HepG2 (cell line): Measurements from ENCODE around the gene ALK. TPM values are rescaled to one million over a fixed set of nuclear protein-coding genes. Genes with fewer than 3 reads are reported as not detected.

Experiments used
- ATAC-seq: fragments of 200-7000 bp; cut with Tn5 transposase; 3 replicates; pipeline ENCODE4 v1.9.1; 2020; ENCODE audit warnings: mild to moderate bottlenecking, moderate library complexity
- BruUV-seq: library from RNA; stranded (reverse); fragments of 400-500 nt; replicated peaks from 2 replicates; lab custom pipeline; 2021; lab: Mats Ljungman, UMichigan
- CTCF ChIA-PET: fragments of 300-600 bp; formaldehyde crosslinking; extraction: SDS; loops from one replicate; lab custom pipeline; 2021; ENCODE audit warnings: low total read pairs, inconsistent platforms, low intra/inter-chr PET ratio; lab: Yijun Ruan, JAX
- POLR2A ChIA-PET: fragments of 350-600 bp; sonication (Branson Sonifier 250); formaldehyde crosslinking; loops from one replicate; lab custom pipeline; 2020; ENCODE audit warnings: antibody characterized with exemption, inconsistent platforms; lab: Yijun Ruan, JAX
- DNase-seq: peaks from one replicate; pipeline ENCODE4 v3.0.0-alpha.2; 2015; ENCODE audit warnings: low spot score
- FAIRE-seq: peaks from 3 replicates; lab custom pipeline; 2011; peaks lifted over from hg19 to GRCh38; lab: Jason Lieb, UNC
- H2AFZ ChIP-seq: one replicate; pipeline ENCODE4 v1.6.1; 2011; ENCODE audit warnings: low read length, inconsistent platforms
- H3K27ac ChIP-seq: fragments of 300-600 bp; 3 replicates; pipeline ENCODE4 v1.8.0; 2011; ENCODE audit warnings: mixed run types, mild to moderate bottlenecking, mixed read lengths, low read length, inconsistent platforms; ENCODE audit not compliant: insufficient read depth; ENCODE audit errors: extremely low read length
- H3K27me3 ChIP-seq, 2 experiments: fragments of 200-600 bp in 1 of 2; 2 replicates in 1 of 2; 3 replicates in 1 of 2; pipeline versions ENCODE4 v1.6.0 to v1.8.0; 2011; ENCODE audit warnings: low read length in 2 of 2, mild to moderate bottlenecking in 2 of 2, moderate library complexity in 2 of 2, inconsistent platforms in 1 of 2; ENCODE audit not compliant: insufficient read depth in 2 of 2, control insufficient read depth in 1 of 2
- H3K36me3 ChIP-seq, 2 experiments: fragments of 200-600 bp in 1 of 2; replicated peaks in 1 of 2; 2 replicates in 1 of 2; 3 replicates in 1 of 2; pipeline versions ENCODE4 v1.5.1 to v1.8.0; 2011; ENCODE audit warnings: low read length in 2 of 2, inconsistent platforms in 1 of 2; ENCODE audit not compliant: insufficient read depth in 2 of 2, control insufficient read depth in 1 of 2
- H3K4me1 ChIP-seq: 2 replicates; pipeline ENCODE4 v1.5.1; 2012; ENCODE audit warnings: low read length, inconsistent platforms; ENCODE audit not compliant: insufficient read depth
- H3K4me2 ChIP-seq: 2 replicates; pipeline ENCODE4 v1.6.0; 2011; ENCODE audit warnings: low read depth, low read length, inconsistent platforms
- H3K4me3 ChIP-seq, 3 experiments: fragments of 200-600 bp in 1 of 3; sonication (generic), shearing (Covaris generic) in 1 of 3; replicated peaks in 1 of 3; 2 replicates each; pipeline ENCODE4 v1.5.1; 2011 to 2016; ENCODE audit warnings: low read length in 3 of 3, inconsistent platforms in 2 of 3, low read depth in 2 of 3, mild to moderate bottlenecking in 2 of 3, control low read depth in 1 of 3, mixed read lengths in 1 of 3; ENCODE audit not compliant: insufficient read depth in 1 of 3
- H3K79me2 ChIP-seq: one replicate; pipeline ENCODE4 v1.6.1; 2011; ENCODE audit warnings: low read length, inconsistent platforms; ENCODE audit not compliant: insufficient read depth
- H3K9ac ChIP-seq: 2 replicates; pipeline ENCODE4 v1.6.0; 2011; ENCODE audit warnings: mild to moderate bottlenecking, low read depth, low read length, inconsistent platforms; ENCODE audit not compliant: insufficient read depth
- H3K9me3 ChIP-seq: 2 replicates; pipeline ENCODE4 v1.5.1; 2012; ENCODE audit warnings: mild to moderate bottlenecking, low read length
- H4K20me1 ChIP-seq: 2 replicates; pipeline ENCODE4 v1.6.0; 2011; ENCODE audit warnings: inconsistent platforms, mild to moderate bottlenecking, low read length, moderate library complexity; ENCODE audit not compliant: insufficient read depth
- AGO1 ChIP-seq: fragments of 200-400 bp; formaldehyde crosslinking; IDR thresholded peaks from 2 replicates; pipeline ENCODE4 v1.6.1; 2017; ENCODE audit warnings: mild to moderate bottlenecking, low read depth, low read length, moderate library complexity; ENCODE audit not compliant: poor library complexity, severe bottlenecking
- CCDC6 ChIP-seq: sonication (generic); formaldehyde crosslinking; IDR thresholded peaks from 2 replicates; pipeline ENCODE4 v1.8.1; 2022; ENCODE audit warnings: mild to moderate bottlenecking, missing genetic modification reagents, moderate library complexity
- FOXA1 ChIP-seq, 2 experiments: fragments of 450-650 bp in 1 of 2; sonication (generic) in 1 of 2; formaldehyde crosslinking in 1 of 2; IDR thresholded peaks; 2 replicates each; pipeline versions ENCODE4 v1.4.0 to v1.6.1; 2016 to 2020; ENCODE audit warnings: missing genetic modification reagents in 1 of 2
- MXD4 ChIP-seq: IDR thresholded peaks from 2 replicates; pipeline ENCODE4 v1.6.1; 2016; ENCODE audit warnings: mild to moderate bottlenecking, missing biosample characterization, missing genetic modification reagents
- RORA ChIP-seq: sonication (generic); formaldehyde crosslinking; IDR thresholded peaks from 2 replicates; pipeline ENCODE4 v1.5.0; 2020; ENCODE audit warnings: mild to moderate bottlenecking, missing genetic modification reagents, moderate library complexity
- RXRB ChIP-seq: IDR thresholded peaks from 2 replicates; pipeline ENCODE4 v1.6.1; 2016; ENCODE audit warnings: borderline replicate concordance, missing genetic modification reagents, missing compliant biosample characterization
- TAF15 ChIP-seq: fragments of 200-400 bp; formaldehyde crosslinking; IDR thresholded peaks from one replicate; pipeline ENCODE4 v1.6.1; 2018; ENCODE audit warnings: mild to moderate bottlenecking, low read depth, low read length; ENCODE audit not compliant: poor library complexity, severe bottlenecking
- TMF1 ChIP-seq: sonication (generic); formaldehyde crosslinking; IDR thresholded peaks from 2 replicates; pipeline ENCODE4 v1.8.1; 2022; ENCODE audit warnings: low read depth, missing genetic modification reagents
- ZNF253 ChIP-seq: sonication (generic); formaldehyde crosslinking; IDR thresholded peaks from 2 replicates; pipeline ENCODE4 v1.8.0; 2022; ENCODE audit warnings: mild to moderate bottlenecking, missing genetic modification reagents, borderline replicate concordance
- ZNF276 ChIP-seq: sonication (generic); formaldehyde crosslinking; IDR thresholded peaks from 2 replicates; pipeline ENCODE4 v1.4.0; 2020; ENCODE audit warnings: mild to moderate bottlenecking, low read depth, missing genetic modification reagents
- ZNF713 ChIP-seq: sonication (generic); formaldehyde crosslinking; IDR thresholded peaks from 2 replicates; pipeline ENCODE4 v1.4.0; 2020; ENCODE audit warnings: mild to moderate bottlenecking, missing genetic modification reagents
- WGBS: methylation state at CpG from one replicate; pipeline ENCODE4 v1.1.6; 2017; ENCODE audit warnings: low lambda C conversion rate; 5-methylcytosine and 5-hydroxymethylcytosine counted together
- in situ Hi-C: cut with HindIII; loops from 2 replicates; pipeline ENCODE4 v1.10.0; 2017; ENCODE audit warnings: low pct_unique_long_range_greater_than_20kb; ENCODE audit not compliant: extremely low pct_ligation_motif_present
- intact Hi-C: fragments of 100-400 bp; cut with micrococcal nuclease; formaldehyde crosslinking; loops from one replicate; pipeline ENCODE4 v1.10.0; 2022; ENCODE audit not compliant: unreplicated experiment
- polyA plus RNA-seq, 8 experiments: library from polyadenylated mRNA; depleted of rRNA in 3 of 8; stranded (reverse) in 7 of 8; unstranded in 1 of 8; fragments of >200 nt; fragmentation: Illumina TruSeq in 4 of 8; extraction: Trizol in 4 of 8; gene quantifications; 2 replicates each; pipeline versions ENCODE4 v1.2.1 to v1.2.3, GENCODE V29; 2011 to 2016; ENCODE audit warnings: low read depth in 4 of 8, missing spikeins in 1 of 8, mixed read lengths in 1 of 8; ENCODE audit not compliant: insufficient read depth in 1 of 8
- total RNA-seq, 5 experiments: library from RNA; depleted of rRNA; stranded (reverse); fragments of >200 nt; fragmentation: Illumina TruSeq; extraction: Trizol; gene quantifications; 2 replicates each; pipeline ENCODE4 v1.2.3, GENCODE V29; 2016; ENCODE audit warnings: low read depth in 1 of 5
- TF ChIP-seq, protein P1 (sequence below): sonication (generic); formaldehyde crosslinking; IDR thresholded peaks from 2 replicates; pipeline ENCODE4 v1.5.0; 2020; ENCODE audit warnings: mild to moderate bottlenecking, missing genetic modification reagents, borderline replicate concordance
- TF ChIP-seq, protein P2 (sequence below): sonication (generic); formaldehyde crosslinking; IDR thresholded peaks from 2 replicates; pipeline ENCODE4 v1.4.0; 2020; ENCODE audit warnings: mild to moderate bottlenecking, missing genetic modification reagents

Gene ALK
- total and polyA plus RNA-seq, 2 of the 13 experiments (the other 11 are each of a cell fraction or from before 2014, with no cell fraction given) = not detected

DNA sequence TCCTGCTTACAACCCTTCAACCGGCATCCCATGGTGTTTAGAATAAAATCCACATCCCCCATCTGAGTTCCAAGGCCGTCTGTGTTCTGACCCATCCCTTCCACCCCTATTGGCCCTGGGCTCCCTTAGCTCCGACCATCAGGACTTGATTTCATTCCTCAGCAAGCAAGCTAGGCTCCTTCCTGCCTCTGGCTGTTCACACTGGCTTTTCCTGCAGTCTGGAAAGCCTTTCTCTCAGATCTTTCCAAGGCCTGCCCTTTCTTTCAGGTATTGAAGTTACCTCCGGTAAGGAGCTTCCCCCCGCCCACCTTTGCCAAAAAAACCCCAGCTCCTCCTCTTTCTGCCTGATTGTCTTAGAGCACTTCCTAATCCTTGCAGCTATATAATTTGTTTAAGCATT is 719.4 kb downstream of the ALK start:
- no peaks in the 10 kb centered on the region for H4K20me1 ChIP-seq
- DNase-seq (no peak), ATAC-seq (no peak), FAIRE-seq (no peak)
- H2AFZ ChIP-seq = no peak overlapping the region
- ChIA-PET POLR2A (no interaction called here), CTCF (no interaction called here)
- no peak overlapping the region for H3K4me2 ChIP-seq
- peaks cover 0 to 28% of the 10 kb centered on the region in 2 experiments; a peak in 3 of 5 replicates for H3K27me3 ChIP-seq
- H3K9me3 ChIP-seq = no peaks in the 10 kb centered on the region
- H3K9ac ChIP-seq = no peak overlapping the region
- no peaks in the 10 kb centered on the region for H3K36me3 ChIP-seq
- no TSS peak for BruUV-seq
- intact Hi-C loops (no loop called here), in situ Hi-C loops (loop anchor here (10.0 kb wide), 1 partner anchor 377 kb away; no protein-coding TSS in a partner anchor)
- H3K79me2 ChIP-seq = no peaks in the 10 kb centered on the region
- 6% methylated on average over 5 of the region's 5 CpGs for WGBS
- H3K27ac ChIP-seq = no peak overlapping the region
- H3K4me1 ChIP-seq = no peaks in the 10 kb centered on the region
- no peak overlapping the region for H3K4me3 ChIP-seq
- TF ChIP-seq ZNF253 (CRISPR knock-in tag) (no peak), AGO1 (no peak), ZNF276 (CRISPR knock-in tag) (no peak), RXRB (CRISPR knock-in tag) (no peak), ZNF713 (CRISPR knock-in tag) (no peak), RORA (CRISPR knock-in tag) (no peak), FOXA1 (IDR thresholded peaks at IDR 0.05) (no peak), FOXA1 (CRISPR knock-in tag; IDR thresholded peaks at IDR 0.05) (no peak), TMF1 (no peak), MXD4 (CRISPR knock-in tag) (no peak), TAF15 (no peak), CCDC6 (CRISPR knock-in tag) (no peak)
- TF ChIP-seq, protein P1, sequence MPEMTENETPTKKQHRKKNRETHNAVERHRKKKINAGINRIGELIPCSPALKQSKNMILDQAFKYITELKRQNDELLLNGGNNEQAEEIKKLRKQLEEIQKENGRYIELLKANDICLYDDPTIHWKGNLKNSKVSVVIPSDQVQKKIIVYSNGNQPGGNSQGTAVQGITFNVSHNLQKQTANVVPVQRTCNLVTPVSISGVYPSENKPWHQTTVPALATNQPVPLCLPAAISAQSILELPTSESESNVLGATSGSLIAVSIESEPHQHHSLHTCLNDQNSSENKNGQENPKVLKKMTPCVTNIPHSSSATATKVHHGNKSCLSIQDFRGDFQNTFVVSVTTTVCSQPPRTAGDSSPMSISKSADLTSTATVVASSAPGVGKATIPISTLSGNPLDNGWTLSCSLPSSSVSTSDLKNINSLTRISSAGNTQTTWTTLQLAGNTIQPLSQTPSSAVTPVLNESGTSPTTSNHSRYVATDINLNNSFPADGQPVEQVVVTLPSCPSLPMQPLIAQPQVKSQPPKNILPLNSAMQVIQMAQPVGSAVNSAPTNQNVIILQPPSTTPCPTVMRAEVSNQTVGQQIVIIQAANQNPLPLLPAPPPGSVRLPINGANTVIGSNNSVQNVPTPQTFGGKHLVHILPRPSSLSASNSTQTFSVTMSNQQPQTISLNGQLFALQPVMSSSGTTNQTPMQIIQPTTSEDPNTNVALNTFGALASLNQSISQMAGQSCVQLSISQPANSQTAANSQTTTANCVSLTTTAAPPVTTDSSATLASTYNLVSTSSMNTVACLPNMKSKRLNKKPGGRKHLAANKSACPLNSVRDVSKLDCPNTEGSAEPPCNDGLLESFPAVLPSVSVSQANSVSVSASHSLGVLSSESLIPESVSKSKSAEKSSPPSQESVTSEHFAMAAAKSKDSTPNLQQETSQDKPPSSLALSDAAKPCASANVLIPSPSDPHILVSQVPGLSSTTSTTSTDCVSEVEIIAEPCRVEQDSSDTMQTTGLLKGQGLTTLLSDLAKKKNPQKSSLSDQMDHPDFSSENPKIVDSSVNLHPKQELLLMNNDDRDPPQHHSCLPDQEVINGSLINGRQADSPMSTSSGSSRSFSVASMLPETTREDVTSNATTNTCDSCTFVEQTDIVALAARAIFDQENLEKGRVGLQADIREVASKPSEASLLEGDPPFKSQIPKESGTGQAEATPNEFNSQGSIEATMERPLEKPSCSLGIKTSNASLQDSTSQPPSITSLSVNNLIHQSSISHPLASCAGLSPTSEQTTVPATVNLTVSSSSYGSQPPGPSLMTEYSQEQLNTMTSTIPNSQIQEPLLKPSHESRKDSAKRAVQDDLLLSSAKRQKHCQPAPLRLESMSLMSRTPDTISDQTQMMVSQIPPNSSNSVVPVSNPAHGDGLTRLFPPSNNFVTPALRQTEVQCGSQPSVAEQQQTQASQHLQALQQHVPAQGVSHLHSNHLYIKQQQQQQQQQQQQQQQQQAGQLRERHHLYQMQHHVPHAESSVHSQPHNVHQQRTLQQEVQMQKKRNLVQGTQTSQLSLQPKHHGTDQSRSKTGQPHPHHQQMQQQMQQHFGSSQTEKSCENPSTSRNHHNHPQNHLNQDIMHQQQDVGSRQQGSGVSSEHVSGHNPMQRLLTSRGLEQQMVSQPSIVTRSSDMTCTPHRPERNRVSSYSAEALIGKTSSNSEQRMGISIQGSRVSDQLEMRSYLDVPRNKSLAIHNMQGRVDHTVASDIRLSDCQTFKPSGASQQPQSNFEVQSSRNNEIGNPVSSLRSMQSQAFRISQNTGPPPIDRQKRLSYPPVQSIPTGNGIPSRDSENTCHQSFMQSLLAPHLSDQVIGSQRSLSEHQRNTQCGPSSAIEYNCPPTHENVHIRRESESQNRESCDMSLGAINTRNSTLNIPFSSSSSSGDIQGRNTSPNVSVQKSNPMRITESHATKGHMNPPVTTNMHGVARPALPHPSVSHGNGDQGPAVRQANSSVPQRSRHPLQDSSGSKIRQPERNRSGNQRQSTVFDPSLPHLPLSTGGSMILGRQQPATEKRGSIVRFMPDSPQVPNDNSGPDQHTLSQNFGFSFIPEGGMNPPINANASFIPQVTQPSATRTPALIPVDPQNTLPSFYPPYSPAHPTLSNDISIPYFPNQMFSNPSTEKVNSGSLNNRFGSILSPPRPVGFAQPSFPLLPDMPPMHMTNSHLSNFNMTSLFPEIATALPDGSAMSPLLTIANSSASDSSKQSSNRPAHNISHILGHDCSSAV (CRISPR knock-in tag) = no peak
- TF ChIP-seq, protein P2, sequence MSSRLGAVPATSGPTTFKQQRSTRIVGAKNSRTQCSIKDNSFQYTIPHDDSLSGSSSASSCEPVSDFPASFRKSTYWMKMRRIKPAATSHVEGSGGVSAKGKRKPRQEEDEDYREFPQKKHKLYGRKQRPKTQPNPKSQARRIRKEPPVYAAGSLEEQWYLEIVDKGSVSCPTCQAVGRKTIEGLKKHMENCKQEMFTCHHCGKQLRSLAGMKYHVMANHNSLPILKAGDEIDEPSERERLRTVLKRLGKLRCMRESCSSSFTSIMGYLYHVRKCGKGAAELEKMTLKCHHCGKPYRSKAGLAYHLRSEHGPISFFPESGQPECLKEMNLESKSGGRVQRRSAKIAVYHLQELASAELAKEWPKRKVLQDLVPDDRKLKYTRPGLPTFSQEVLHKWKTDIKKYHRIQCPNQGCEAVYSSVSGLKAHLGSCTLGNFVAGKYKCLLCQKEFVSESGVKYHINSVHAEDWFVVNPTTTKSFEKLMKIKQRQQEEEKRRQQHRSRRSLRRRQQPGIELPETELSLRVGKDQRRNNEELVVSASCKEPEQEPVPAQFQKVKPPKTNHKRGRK = no peak
